Measurements from ENCODE around the gene TTC13. TPM values are rescaled to one million over a fixed set of nuclear protein-coding genes. Genes with fewer than 3 reads are reported as not detected.

TTC13 gene
- total RNA-seq, 2 experiments from 2014 or later: 24.9 to 25.0 TPM

DNA sequence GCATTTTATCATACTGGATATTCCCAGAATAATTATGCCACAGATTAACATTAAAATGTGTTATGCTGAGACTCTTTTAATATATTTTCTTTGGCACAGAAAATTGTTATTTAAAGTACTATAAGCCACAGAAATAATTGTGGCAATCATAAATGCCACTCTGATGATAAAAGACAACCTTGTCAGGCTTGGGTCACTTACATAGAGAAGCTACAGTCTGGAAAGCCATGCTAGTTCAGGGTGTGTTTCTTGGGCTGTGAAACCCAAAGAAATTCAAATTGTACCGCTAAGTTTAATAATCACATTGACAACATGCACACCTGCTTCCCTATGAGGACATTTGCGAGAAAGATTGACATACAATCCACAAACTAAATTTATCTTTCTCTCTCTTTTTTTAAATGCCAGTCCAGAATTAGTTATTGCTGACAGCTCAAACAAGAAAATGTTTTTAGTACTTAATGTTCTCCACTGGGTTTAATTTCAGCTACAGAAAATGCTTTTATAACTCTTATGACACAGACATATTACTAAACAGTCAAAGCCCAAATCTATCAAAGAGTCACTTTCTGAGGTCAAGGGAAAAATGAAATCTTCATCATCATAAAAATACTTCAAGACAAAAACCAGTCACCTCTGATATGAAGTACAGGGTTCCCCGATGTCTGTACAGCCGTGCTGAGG, 38.7 kb downstream of the TTC13 start:
- peaks cover 83% of the 10 kb centered on the region for H3K36me3 Mint-ChIP-seq (ENCODE audit: low read depth)
- peaks cover 6% of the 10 kb centered on the region for H3K4me1 Mint-ChIP-seq (ENCODE audit: low read depth)
- no peak overlapping the region for H3K4me3 ChIP-seq (ENCODE audit: low read length)
- H3K27ac ChIP-seq (ENCODE audit: low read depth in 1 of 2, low read length in 2 of 2): no peak overlapping the region
- peaks cover 53% of the 10 kb centered on the region for H3K36me3 ChIP-seq (ENCODE audit: insufficient read depth, low read length)
- no peak overlapping the region for H3K4me3 Mint-ChIP-seq
- ChIA-PET POLR2A (no interaction called here), CTCF (interaction anchor here (1.6 kb wide), 1 partner anchor 18 kb away, joined by 5 read pairs; no protein-coding TSS in a partner anchor)
- H3K27me3 ChIP-seq (ENCODE audit: control insufficient read depth in 1 of 2, insufficient read depth in 2 of 2, low read length in 2 of 2): no peaks in the 10 kb centered on the region
- DNase-seq (no peak), ATAC-seq (ENCODE audit: poor library complexity) (no peak)
- H3K4me1 ChIP-seq (ENCODE audit: insufficient read depth, low read length): no peaks in the 10 kb centered on the region
- no peaks in the 10 kb centered on the region for H3K9me3 ChIP-seq (ENCODE audit: control insufficient read depth in 1 of 2, insufficient read depth in 1 of 2, low read length in 2 of 2)
- TF ChIP-seq, protein P1, sequence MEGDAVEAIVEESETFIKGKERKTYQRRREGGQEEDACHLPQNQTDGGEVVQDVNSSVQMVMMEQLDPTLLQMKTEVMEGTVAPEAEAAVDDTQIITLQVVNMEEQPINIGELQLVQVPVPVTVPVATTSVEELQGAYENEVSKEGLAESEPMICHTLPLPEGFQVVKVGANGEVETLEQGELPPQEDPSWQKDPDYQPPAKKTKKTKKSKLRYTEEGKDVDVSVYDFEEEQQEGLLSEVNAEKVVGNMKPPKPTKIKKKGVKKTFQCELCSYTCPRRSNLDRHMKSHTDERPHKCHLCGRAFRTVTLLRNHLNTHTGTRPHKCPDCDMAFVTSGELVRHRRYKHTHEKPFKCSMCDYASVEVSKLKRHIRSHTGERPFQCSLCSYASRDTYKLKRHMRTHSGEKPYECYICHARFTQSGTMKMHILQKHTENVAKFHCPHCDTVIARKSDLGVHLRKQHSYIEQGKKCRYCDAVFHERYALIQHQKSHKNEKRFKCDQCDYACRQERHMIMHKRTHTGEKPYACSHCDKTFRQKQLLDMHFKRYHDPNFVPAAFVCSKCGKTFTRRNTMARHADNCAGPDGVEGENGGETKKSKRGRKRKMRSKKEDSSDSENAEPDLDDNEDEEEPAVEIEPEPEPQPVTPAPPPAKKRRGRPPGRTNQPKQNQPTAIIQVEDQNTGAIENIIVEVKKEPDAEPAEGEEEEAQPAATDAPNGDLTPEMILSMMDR (IDR thresholded peaks at IDR 0.05): no peak
- intact Hi-C loops (cut with DNase I, micrococcal nuclease): no loop called here
- no peak overlapping the region for H3K27ac Mint-ChIP-seq
- no peaks in the 10 kb centered on the region for H3K9me3 Mint-ChIP-seq
- H3K27me3 Mint-ChIP-seq: no peaks in the 10 kb centered on the region

DNA sequence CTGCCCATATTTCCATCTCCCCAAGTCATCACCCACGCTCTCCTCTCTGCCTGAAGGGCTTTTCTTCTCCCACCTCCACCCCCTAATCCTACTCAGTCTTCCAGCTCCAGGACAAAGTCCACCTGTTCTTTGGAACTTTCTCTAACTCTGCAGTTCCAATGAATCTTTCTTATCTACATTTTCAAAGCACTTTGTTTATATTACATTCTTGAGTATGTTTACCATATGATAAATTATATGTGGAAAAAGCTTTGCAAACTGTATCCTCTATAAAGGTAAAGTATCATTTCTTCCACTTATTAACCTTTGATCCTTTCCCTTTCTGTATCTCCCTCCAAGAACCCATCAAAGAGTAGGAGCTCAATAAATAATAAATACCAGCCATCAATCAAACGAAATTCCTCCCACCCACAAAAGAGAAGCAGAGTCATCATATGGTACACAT, 39.7 kb downstream of the TTC13 start:
- peaks cover 47% of the 10 kb centered on the region for H3K36me3 ChIP-seq (ENCODE audit: insufficient read depth, low read length)
- ChIA-PET CTCF (interaction anchor here (1.6 to 1.7 kb wide), 2 partner anchors 12 to 17 kb away, joined by 3 to 5 read pairs; no protein-coding TSS in a partner anchor), POLR2A (interaction anchor here (1.2 kb wide), 1 partner anchor 39 kb away, joined by 4 read pairs; the partner anchor contains the start of genes ARV1 and TTC13)
- H3K9me3 Mint-ChIP-seq: no peaks in the 10 kb centered on the region
- H3K27me3 ChIP-seq (ENCODE audit: control insufficient read depth in 1 of 2, insufficient read depth in 2 of 2, low read length in 2 of 2): no peaks in the 10 kb centered on the region
- H3K27ac Mint-ChIP-seq: peak overlapping the region; percentile 5
- H3K27ac ChIP-seq (ENCODE audit: low read depth in 1 of 2, low read length in 2 of 2): no peak overlapping the region
- ATAC-seq (ENCODE audit: poor library complexity) (no peak), DNase-seq (no peak)
- peaks cover 6% of the 10 kb centered on the region for H3K4me1 Mint-ChIP-seq (ENCODE audit: low read depth)
- no peaks in the 10 kb centered on the region for H3K9me3 ChIP-seq (ENCODE audit: control insufficient read depth in 1 of 2, insufficient read depth in 1 of 2, low read length in 2 of 2)
- H3K4me3 ChIP-seq (ENCODE audit: low read length): no peak overlapping the region
- no peaks in the 10 kb centered on the region for H3K4me1 ChIP-seq (ENCODE audit: insufficient read depth, low read length)
- no peak overlapping the region for H3K4me3 Mint-ChIP-seq
- no peaks in the 10 kb centered on the region for H3K27me3 Mint-ChIP-seq
- intact Hi-C loops (cut with DNase I, micrococcal nuclease): no loop called here
- TF ChIP-seq, protein P1 (IDR thresholded peaks at IDR 0.05): no peak
- H3K36me3 Mint-ChIP-seq (ENCODE audit: low read depth): peaks cover 80% of the 10 kb centered on the region

DNA sequence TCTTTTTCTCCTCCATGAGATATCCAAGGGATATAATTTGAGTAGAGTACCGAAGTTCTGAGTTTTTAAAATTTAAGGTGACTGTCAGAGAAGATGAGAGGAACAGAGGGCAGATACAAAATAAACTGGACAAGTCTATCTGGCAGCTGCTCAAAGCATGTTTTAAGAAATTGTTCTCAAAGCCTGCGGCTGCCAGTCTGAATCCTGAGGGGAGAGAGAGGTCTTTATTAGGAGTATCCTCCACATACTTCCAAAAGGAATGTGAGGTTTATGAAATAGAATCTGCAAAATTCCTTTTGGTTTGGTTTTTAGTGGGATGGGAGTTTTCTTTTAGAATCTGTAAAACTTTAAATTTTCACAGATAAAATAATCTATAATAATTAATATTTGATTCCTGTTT, 41.3 kb downstream of the TTC13 start:
- TF ChIP-seq, protein P1 (IDR thresholded peaks at IDR 0.05): no peak
- peaks cover 42% of the 10 kb centered on the region for H3K36me3 ChIP-seq (ENCODE audit: insufficient read depth, low read length)
- H3K4me3 Mint-ChIP-seq: no peak overlapping the region
- DNase-seq: no peak
- no peaks in the 10 kb centered on the region for H3K27me3 Mint-ChIP-seq
- ChIA-PET POLR2A (no interaction called here), CTCF (interaction anchor here (1.7 kb wide), 1 partner anchor 10 kb away, joined by 3 read pairs; no protein-coding TSS in a partner anchor)
- H3K4me1 ChIP-seq (ENCODE audit: insufficient read depth, low read length): no peaks in the 10 kb centered on the region
- H3K4me3 ChIP-seq (ENCODE audit: low read length): no peak overlapping the region
- H3K9me3 ChIP-seq (ENCODE audit: control insufficient read depth in 1 of 2, insufficient read depth in 1 of 2, low read length in 2 of 2): no peaks in the 10 kb centered on the region
- H3K27ac Mint-ChIP-seq: peak overlapping the region; percentile 55
- H3K27ac ChIP-seq (ENCODE audit: low read depth in 1 of 2, low read length in 2 of 2): no peak overlapping the region
- ATAC-seq (ENCODE audit: poor library complexity): no peak
- H3K27me3 ChIP-seq (ENCODE audit: control insufficient read depth in 1 of 2, insufficient read depth in 2 of 2, low read length in 2 of 2): no peaks in the 10 kb centered on the region
- H3K9me3 Mint-ChIP-seq: no peaks in the 10 kb centered on the region
- peaks cover 6% of the 10 kb centered on the region for H3K4me1 Mint-ChIP-seq (ENCODE audit: low read depth)
- peaks cover 82% of the 10 kb centered on the region for H3K36me3 Mint-ChIP-seq (ENCODE audit: low read depth)
- intact Hi-C loops (cut with DNase I, micrococcal nuclease): no loop called here
